ENCODE data around the gene CHI3L2.
"Not testable (repeated sequence)": the region's sequence is repeated elsewhere in the genome, so short reads cannot be mapped to it uniquely, and the experiment has no call there.

Gene CHI3L2

DNA sequence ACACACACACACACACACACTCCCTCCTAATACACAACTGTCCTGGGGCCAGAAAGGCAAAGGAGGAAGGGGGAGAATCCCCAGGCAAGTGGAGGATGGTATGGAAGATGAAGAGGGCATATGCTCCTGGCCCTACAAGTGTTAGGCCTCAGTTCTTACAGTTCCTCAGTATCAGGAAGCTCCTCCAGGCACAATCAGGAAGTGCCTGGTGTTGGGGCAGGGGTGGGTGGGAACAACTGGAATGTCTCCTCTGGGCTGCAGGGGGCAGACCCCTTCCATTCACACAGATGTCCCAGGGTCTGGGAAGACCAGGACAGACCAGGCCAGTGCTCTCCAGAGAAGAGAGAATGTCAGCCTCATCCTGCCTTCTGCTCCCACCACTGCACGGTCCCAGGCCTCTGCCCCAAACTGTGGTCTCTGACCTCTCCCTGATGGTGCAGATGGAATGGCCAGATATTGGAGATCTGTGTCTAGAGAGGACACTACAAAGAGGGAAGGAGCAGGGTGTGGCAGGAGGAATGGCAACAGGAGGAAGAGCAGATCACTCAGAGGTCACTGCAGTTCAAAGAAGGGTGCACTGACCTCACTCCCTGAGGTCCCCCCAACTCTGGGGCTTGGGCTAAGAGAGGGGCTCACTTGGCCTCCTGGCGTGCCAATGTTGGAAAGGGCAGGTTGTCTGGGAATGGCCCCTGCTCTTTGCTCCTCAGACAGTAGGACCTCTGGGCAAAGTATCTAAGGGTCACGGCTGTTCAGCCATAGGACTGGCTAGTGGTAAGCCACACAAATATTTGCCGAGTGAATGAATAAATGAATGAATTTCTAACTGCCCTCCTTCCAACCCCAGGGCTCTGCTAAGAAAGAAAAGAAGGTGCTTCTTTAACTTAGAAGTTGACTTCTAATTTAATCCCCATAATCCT lies 24.5 kb upstream of the CHI3L2 start:
- DNase-seq (ENCODE audit: low read depth), result no peak

DNA sequence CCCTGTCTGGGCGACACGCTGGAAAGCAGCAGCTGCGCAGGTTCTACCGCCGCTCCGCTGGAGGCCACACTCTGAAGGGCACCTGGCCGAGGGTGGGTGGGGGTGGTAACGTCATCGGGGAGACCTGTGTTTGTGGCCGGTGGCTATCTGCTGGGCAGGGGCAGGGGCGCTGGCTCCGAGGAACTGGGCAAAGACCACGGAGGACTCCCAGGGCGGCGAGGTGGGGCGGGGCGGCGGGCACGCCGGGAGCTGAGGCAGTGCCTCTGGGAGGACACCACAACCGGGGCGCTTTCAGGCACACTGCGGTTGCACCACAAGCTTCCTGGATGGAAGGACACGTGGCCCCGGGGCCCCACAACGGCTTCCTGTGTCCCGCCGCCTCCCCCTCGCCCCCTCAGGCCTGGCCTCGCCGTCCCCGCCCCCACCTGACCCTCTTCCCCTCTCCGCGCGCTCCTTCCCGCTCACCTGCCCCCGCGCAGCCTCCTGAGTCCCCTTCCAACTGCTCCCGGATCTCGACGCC lies 23.8 kb upstream of the CHI3L2 start:
- peak; percentile 76 for DNase-seq (ENCODE audit: low read depth)

DNA sequence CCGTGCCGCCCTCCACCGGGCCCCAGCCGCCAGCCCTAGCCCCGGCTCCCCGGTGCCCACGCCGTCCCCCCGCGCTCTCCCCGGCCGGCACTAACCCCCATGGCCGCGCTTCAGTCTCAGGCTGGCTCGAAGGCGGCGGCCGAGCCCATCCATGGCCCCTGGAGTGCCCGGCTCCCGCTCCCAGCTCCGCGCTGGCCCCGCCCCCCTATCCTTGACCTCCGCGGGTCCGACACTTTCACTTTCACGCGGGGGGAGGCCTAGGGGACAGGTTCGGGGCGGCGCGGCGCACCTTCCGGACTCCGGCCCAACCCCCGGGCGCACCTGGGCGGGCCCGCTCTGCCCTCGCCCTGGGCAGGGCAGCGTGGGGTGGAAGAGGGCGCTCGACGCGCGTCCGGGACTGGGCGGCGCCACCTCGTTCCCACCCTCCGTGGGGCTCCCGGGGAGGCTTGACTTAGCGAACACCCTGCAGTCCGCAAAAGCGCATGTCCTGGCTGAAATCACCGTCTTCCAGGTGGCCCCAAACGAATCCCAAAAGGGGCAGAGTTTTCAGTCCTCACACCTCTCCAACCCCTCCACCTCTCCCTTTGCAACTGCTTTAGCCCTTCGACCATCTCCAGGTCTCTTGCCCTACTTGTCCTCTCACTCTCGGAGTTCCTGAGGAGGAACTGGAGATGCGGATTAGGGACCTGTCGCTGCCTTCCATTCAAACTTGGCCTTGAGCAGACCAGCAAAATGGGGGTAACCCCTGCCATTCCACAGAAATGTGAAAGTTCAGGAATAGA lies 23.1 kb upstream of the CHI3L2 start:
- DNase-seq (ENCODE audit: low read depth), result peak; percentile 58

DNA sequence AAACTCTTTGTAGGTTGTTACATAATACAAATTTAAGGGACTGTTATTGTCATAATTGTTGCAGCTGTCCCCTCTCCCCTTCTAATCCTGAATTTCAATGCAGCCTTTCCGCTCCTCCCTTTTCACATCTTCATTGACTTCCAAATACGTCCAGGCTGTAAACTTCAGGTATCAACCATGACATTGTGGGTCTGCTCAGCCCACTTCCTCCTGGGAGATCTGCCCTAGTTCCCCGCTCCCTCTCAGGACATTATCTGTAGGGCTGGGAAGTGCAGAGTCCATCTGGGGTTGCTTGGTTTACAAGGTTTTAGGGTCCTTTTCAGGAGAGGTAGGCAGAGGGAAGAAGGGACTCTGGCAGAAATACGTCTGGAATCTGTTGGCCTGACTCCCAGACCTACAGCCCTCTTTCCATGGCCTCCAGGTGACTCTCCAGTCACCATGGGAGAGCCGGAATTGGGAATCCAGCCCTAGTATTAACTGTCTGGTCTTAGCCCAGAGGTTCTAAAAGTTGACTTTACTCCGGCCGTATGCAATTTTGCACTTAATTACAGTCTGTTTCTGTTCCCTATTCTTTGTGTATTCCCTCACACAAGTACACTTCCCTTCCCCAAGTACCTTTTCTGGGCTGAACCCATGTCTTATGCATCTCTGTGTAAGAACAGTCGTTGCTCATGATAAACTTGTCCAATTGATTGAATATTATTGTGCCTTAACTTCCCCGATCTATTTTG lies 22.4 kb upstream of the CHI3L2 start:
- DNase-seq (ENCODE audit: low read depth), result no peak

DNA sequence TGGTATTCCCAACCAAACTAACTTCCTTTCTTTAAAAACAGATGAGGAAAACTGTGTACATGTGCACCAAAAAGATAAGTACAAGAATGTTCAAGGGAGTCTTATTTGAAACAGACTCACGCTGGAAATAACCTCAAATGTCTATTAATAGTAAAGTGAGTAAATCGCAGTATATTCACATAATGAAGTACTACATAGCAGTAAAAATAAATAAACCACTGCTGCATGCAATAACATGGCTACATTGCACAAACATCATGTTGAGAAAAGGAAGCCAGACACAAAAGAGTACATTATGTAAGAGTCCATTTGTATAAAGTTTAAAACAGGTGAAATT lies 21.8 kb upstream of the CHI3L2 start:
- no peak for DNase-seq (ENCODE audit: low read depth)

DNA sequence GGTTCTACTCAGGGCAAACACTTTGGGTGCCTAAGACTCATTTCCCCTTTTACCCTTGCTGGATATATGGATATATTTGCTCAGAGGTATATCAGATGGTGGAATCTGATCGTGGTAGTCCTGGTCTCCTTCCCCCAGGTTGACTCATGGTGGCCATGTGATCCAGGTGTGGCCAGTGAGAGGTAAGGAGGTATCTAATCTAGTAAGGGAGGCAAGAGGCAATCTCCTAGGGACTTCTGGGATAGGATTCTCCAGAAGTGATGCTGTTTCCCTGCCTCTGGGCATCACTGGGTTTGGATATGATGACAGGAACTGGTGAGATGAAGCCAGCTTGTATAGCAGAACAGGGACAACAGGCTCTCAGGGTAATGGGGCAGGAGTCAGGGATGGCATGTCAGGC lies 18.6 kb upstream of the CHI3L2 start:
- no peak for DNase-seq (ENCODE audit: low read depth)

DNA sequence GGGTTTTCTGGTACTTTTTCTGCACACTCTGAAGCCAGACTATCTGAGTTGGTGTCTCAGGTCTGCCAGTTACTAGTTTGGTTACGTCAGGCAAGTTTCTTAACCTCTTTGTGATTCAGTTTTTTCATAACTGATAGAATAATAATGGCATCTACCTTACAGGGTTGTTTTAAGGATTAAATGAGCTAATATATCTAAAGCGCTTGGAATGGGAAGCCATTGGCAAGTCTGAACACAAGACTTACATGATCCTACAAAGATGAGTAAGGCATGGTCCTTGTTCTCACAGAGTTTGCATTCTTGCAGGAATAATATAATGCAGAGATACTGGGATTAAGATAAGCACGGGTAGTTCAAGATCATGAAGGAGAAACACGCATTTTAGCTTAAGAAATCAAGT lies 17.9 kb upstream of the CHI3L2 start:
- DNase-seq (ENCODE audit: low read depth), result no peak

DNA sequence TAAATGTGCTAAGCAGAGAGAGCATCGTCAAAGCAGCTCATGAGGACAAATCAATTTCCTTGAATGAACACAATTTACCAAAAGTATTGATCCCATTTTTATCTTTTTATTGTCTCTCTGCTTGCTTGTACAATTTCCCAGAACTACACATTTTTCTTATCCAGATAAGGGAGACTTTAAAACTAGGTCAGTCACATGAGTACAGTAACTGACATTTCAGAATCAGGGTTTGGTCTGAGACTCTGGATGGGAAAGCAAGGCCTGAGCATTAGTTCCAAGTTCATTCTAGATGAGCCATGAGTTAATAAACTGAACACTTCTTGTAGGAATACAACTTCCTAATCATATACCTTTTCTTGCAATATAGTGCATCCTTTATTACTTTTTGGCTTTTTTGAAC lies 15.6 kb upstream of the CHI3L2 start:
- no peak for DNase-seq (ENCODE audit: low read depth)

DNA sequence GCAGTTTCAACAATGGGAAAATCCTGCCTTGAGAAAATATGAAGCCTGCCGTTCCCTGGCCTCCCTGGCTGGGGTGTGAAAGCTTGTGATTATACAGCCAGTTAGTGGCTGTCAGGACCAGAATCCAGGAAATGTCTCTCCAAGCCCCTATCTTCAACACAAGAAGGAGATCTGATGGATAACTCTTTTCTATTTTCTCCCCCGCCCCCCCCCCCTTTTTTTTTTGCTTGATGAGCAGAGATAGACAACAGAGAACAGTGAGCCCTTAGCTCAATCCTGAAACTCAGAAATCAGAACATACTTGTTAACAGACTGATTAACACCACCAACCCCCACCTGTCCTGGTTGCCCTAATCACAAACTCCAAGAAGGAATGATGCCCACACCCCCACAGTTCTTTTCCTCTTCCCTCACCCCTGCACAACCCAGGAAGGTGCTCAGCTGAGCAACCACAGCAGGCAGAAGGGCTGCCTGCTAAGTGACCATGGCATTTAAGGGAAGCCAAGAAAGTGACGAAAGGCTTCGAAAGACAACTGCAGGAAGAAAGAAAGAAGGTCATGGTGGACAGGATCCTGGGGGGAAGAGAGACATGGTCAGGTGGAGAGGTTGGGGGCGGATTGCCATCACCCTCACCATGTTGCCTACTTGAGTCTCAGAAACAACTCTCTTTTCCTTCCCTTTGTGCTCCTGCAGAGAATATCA lies 14.7 kb upstream of the CHI3L2 start:
- no peak for DNase-seq (ENCODE audit: low read depth)

DNA sequence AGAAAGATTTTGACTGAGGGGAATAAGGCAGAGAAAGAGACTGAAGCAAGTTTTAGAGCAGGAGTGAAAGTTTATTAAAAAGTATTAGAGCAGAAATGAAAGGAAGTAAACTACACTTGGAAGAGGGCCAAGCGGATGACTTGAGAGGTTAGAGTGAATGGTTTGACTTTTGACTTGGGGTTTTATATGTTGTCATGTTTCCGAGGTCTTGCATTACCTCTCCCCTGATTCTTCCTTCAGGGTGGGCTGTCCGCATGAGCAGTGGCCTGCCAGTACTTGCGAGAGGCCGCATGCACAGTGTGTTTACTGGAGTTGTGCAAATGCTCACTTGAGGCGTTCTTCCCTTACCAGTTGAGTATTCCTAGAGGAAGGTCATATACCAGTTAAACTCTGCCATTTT lies 14.1 kb upstream of the CHI3L2 start:
- DNase-seq (ENCODE audit: low read depth), result no peak

DNA sequence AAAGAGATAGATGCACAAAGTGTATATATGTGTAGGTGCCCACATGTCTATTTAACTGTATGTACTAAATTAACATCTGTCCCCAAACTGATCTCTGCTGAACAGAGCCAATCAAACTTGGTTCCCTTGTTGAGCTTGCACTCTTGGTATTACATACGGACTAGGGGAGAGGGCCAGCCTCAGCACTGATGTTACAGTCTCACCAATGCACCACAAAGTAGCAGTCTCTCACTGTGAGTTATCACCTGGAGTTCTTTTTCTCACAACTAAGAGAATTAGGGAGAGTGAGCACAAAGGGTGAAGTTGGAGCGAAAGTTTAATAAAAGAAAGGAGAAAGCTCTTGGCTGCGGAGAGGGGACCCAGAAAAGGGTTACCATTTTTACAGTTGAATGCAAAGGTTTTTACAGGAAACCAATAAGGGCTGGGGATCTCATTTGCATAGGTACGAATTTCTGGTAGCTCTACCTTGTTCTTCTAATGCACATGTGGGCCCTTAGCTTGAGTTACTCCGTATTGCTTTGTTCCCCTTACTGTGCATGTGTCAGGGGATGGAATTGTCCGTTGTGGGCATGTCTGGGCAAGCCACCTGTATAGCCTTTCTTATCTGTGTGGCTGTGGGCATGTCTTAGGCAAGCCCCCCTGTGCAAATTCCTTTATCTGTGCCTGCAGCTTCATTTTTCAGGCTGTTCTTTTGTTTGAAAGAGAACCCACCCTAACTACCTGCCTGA lies 13.3 kb upstream of the CHI3L2 start:
- no peak for DNase-seq (ENCODE audit: low read depth)

DNA sequence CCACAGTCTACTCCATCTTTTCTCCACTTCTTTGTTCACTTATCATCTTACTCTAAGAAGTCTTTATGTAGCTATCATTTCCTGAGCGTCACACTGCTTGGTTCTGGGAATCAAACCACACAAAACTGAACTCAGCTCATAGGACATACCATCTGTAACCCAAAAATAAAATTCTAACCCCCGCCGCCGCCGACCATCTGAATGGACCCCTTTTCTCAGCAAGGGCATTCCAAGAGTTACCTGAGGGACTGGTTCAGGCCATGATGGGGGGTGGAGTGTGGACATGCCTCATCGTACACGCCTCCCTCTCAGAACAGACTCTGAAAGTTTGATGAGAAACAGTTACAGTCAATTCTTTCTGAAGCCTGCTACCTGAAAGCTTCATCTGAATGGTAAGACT lies 12.6 kb upstream of the CHI3L2 start:
- DNase-seq (ENCODE audit: low read depth), result no peak

DNA sequence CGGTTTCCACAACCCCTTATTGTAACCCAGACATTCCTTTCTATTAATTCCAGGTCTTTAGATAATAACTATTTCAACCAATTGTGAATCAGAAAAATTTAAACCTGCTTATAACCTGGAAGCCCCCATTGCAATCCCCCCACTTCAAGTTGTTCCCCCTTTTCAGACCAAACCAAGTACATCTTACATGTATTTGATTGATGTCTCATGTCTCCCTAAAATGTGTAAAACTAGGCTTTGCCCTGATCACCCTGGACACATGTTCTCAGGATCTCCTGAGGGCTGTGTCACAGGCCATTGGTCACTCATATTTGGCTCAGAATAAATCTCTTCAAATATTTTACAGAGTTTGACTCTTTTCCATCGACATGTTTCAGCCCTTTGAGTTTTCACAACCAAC lies 12.2 kb upstream of the CHI3L2 start:
- DNase-seq (ENCODE audit: low read depth), result not testable (repeated sequence)

DNA sequence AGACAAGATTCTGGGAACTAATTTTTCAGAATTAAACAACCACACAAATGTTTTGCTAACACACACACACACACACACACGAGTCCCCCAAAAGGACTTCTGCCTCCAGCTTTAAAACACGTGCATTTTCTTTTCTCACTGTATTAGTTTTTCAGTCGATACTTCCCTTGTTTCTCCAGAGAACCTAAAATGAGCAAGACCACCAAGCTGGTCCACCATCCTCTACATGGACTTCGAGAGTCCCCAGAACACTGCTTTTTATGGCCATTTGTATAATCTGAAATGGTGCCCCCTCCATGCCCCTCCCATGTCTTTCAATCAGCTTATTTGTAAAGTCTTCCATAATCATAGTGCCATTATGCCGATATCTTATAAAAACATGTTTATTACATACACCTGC lies 10.8 kb upstream of the CHI3L2 start:
- DNase-seq (ENCODE audit: low read depth), result no peak

DNA sequence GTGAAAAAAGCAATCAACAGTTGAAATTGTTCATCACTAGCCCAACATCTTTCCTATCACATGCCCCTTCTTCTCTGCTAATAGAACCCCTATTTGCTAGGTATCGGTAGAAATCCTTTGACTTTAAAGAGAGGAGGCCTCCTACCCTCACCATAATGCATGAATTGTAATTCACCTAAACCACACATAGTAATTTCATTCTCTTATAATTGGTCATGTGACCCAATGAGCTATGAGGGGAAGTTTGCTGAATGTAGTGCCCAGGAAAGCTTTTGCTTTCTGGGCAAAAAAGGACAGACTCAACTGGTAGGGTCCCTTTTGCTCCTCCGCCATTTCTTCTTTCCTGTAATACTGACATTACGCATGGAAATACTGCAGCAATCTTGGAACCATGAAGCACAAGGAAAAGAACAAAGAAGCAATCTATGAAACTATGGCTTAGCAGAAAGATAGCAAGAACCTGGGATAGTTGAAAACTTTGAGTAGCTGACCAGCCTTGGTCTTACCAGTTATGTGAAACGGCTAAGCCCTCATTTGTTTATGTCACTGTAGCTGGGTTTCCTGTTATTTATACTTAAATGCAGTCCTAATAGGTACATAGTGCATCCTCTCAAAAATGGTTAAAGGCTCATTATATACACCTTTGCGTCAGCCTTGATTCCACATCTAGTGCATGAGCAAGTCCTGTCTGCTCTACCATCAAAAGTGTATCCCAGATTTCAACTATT lies 10.2 kb upstream of the CHI3L2 start:
- DNase-seq (ENCODE audit: low read depth), result no peak

DNA sequence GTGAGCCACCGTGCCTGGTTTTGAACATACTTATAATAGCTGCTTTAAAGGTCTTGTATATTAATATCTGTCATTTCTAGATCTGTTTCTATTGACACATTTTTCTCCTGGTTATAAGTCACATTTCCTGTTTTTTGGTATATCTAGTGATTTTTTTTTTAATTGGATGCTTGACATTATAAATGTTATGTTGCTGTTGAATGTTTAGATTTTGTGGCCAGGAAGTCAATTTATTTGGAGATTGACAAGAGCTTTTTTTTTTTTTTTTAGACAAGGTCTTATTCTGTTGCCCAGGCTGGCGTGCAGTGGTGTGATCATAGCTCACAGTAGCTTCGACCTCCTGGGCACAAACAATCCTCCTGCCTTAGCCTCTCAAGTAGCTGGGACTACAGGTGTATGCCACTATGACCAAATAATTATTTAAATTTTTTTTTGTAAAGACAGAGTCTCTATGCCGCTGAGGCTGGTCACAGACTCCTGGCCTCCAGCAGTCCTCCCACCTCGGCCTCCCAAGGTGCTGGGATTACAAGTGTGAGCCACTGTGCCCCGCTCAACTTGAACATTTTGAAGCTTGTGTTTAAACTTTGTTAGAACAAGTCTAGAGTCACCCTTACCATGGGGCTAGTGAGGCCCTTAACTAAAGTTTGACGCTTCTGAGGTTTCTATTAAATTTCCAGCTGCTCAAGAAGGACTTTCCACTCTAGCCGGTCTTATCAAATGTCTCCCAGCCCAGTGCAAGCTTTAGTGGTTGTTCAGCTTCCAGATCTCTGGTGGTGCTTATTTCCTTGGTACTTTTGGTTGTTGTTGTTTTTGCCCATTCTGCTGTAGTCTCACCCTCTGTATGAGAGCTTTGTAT lies 8.6 kb upstream of the CHI3L2 start:
- no peak for DNase-seq (ENCODE audit: low read depth)

DNA sequence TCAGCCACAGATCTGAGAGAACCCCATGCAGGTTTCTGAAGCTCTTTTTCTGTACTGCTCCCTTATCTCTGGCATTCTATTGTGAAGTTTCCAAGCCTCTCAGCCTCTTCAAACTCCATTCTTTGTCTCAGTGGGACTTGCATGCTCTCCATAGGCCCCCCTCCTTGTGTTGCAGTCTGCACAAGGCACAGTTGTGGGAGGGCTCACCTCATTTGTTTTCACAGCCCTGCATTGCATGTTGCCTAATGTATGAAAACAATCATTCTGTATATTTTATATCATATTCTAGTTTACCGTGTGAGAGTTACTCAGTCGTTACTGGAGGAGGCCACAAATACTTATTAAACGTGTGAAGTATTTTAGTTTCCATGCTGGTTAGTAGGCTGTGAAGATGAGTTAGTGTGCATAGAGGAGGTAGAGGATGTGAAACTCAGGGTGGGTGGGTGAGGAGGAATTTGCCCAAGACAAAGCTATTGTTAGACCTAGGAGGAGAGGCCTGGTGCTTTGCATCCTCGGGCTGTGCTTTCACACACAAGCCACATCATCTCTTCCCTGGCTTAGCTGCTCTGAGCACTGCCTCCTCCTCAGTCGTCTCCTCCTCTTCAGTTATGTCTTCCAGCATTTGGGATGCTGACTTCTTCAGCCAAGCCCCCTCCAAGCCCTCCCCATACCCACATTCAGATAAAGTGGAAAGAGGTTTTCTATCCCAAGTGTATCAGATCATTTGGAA lies 7.8 kb upstream of the CHI3L2 start:
- no peak for DNase-seq (ENCODE audit: low read depth)

DNA sequence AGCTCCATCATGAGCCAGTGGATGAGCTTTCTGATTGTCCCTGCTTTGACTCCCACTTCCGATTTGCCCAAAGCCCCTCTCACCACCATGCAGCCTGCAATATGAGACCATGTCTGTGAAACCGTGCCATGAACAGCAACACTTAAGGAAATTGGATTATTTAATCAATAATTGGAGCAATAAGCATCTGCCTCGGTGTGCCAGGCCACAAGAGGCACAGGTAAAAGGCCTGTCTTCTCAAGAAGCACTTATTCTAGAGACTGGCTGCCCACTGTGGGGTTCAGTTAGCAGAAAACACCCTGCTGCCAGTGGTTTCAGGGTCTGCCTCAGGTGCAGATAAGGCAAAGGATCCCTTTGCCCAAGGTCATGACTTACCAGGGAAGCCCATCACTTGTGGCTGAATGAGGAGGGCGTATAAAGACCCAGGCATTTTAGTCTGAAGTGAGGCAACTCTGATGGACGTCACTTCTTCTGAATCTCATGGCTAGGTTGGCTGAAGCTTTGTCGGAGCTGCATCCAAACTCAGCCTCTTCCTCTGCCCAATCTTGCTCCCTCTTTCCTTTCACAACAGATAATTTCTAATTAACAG lies 7.1 kb upstream of the CHI3L2 start:
- DNase-seq (ENCODE audit: low read depth), result no peak

DNA sequence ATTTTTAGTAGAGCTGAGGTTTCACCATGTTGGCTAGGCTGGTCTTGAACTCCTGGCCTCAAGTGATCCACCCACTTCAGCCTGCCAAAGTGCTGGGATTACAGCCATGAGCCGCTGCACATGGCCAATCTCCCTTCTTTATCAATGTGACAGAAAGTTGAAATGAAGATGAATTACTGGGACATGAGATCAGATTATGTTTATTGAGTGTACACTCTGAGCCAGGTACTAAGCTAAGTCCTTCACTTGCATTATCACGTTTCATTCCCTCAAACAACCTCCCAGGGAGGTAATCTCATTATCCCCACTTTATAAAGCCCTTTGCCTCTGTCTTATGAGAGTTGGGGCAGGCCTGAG lies 6.3 kb upstream of the CHI3L2 start:
- no peak for DNase-seq (ENCODE audit: low read depth)

Measured in activated gamma-delta T cell treated with anti-CD3 and anti-CD28 coated beads, Interleukin-2, amount 50 U/mL, for 16 hours (primary cell).